ENCODE data around the gene RASAL2.
"Not testable (repeated sequence)": the region's sequence is repeated elsewhere in the genome, so short reads cannot be mapped to it uniquely, and the experiment has no call there.

RASAL2 gene

GRCh38 chr1:178492341-178492740 lies 398.4 kb downstream of the RASAL2 start:
- DNase-seq (ENCODE audit: low read depth in 2 of 2) = no peak

GRCh38 chr1:178493301-178493741 lies 399.4 kb downstream of the RASAL2 start:
- no peak for DNase-seq (ENCODE audit: low read depth in 2 of 2)

DNA sequence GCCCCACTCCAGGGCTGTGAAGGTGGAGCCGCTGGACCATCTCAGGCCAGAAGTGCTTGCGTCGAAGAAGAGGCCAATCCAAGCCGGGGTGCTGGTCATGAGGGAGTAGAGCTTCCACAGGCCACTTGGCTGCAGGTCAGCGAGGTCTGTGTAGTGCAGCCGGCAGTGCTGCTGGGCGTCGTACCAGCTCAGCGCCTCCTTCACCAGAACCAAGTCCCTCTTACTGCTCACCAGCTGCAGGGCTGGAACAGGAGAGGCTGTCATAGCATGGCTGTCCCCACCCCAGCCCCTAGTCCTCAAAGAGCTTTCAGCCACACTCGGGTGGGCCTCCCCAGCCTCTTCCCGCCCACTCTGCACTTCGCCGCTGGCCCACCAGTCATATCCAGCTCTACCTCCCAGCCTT lies 400.7 kb downstream of the RASAL2 start:
- no peak for DNase-seq (ENCODE audit: low read depth in 2 of 2)

DNA sequence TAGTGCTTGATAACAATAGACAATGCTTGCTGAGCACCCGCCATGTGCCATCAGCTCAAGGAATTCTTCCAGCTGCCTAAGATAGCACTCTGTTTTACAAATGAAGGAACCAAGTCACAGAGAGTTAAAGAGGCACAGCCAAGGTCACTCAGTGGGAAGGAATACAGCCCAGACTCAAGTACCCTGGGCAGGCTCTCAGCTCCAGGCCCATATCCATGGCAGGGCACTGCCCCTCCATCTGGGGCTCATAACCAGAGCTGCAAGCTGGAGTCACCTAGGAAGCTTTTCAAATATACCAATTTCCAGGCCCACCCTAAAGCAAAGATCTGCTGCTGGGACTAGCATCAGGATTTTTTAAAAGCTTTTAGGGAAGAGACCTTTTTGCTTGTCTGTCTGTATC lies 401.3 kb downstream of the RASAL2 start:
- DNase-seq (ENCODE audit: low read depth in 2 of 2) = no peak

DNA sequence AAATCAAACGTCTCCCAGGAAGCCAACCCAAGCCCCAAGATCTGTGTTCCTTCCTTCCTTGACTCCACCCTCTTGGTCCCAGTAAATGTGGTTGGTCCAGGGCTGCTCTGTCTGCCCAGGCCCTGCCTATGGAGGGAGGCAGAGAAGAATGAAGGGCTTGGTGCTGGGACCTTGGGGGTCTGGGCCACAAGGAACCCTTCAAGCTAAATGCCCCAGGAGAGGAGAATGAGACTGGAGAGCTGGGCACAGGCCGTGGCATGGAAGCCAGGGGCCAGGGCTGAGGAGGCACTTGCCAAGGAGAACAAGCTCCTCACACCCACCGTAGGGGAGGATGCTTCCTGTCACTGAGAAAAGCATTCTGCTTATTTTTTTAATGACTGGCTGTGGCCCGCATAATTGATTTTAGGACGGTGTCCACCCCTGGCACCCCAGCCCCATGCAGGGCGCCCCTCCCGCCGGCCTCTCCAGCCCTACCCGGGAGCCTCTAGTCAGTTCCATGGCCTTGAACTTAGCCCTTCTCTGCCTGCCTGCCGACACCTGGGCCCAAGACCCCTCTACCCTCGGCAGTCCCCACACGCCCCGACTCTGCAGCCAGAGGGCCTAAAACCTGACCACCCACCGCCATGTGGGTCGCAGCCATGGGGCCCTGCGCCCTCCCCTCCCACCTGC lies 402.0 kb downstream of the RASAL2 start:
- DNase-seq (ENCODE audit: low read depth in 2 of 2) = no peak

DNA sequence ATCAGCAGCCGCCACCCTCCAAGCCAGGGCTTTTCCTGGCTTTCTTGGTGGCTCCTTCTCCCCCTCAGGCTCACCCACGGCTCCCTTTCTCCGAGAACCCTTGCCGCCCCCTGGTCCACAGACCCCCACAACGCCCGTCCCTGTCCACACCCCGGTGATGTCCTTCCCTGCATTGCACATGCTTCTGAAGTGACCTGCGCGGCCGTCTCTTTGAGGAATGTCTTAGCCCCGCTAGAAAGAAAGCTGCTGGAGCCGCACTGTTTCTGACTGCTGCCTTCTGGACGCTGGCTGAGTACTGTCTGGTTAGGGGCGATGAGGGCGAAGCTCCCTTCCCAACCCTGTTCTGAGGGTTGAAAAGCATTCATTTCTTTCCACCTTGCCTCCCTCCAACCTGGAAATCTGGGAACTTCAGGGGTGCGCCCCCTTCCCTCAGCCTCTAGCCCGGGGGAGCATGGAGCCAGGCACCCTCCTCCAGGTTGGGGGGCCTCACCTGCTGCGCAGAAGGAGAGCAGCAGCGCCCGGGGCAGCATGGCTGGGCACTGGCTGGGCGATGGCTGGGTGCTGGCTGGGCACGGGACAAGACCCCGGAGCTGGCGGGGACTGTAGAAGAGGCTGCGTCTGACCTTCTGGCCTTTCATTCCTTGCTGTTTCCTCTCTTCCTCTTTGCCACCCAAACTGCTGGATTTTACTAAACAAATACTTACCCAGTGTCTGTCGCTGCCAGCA lies 402.7 kb downstream of the RASAL2 start, which contains the start of gene CLEC20A:
CLEC20A (minus strand) TSS at position 555 of the 726 bp plus-strand sequence; CDS start at position 530, 25 bp downstream.
- no peak for DNase-seq (ENCODE audit: low read depth in 2 of 2)

DNA sequence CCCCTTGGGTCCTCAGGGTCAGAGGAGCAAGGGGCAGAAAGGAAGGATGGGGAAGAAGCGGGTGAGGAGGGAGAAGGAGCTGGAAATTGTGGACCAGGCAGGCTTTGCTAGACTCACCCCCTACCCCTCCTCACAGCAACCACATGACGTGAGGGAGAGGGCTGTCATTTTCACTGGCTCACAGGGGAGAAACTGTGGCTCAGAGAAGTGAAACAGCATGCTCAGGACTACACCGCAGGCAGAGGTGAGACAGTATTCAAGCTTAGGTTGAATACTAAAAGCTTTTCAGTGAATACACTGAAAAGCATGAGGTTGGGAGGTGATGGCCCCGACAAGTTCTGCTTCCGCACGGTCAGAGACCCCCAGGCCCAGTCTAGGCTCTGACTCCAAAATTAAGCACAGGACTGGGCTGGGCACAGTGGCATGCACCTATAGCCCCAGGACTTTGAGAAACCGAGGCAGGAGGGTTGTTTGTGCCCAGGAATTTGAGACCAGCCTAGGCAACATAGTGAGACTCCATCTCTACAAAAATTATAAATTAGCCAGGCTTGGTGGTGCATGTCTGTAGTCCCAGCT lies 404.1 kb downstream of the RASAL2 start:
- no peak for DNase-seq (ENCODE audit: low read depth in 2 of 2)

DNA sequence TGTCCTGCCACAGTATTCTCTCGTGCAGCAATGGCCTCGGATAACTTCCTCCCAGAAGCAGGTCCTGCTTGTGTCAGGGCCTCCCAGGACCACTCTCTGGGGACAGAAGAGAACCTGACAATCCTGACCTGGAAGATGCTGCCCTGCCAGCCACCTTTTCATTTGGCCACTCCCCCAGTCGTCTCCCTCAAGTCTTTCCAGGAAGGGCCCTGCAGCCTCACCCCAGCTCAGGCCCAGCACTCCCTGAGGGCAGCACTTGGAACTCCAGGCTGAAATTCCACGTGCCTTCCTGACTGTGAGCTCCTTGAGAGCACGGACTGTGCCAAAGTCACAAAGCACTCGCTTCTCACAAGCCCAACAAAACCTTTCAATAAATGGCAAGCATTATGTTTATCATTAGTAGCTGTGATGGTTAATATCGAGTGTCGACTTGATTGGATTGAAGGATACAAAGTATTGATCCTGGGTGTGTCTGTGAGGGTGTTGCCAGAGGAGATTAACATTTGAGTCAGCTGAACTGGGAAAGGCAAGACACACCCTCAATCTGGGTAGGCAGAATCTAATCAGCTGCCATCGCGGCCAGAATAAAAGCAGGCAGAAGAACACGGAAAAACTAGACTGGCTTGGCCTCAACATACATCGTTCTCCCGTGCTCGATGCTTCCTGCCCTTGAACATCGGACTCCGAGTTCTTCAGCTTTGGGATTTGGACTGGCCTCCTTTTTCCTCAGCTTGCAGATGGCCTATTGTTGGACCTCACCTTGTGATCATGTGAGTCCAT lies 405.2 kb downstream of the RASAL2 start:
- no peak for DNase-seq (ENCODE audit: low read depth in 2 of 2)

DNA sequence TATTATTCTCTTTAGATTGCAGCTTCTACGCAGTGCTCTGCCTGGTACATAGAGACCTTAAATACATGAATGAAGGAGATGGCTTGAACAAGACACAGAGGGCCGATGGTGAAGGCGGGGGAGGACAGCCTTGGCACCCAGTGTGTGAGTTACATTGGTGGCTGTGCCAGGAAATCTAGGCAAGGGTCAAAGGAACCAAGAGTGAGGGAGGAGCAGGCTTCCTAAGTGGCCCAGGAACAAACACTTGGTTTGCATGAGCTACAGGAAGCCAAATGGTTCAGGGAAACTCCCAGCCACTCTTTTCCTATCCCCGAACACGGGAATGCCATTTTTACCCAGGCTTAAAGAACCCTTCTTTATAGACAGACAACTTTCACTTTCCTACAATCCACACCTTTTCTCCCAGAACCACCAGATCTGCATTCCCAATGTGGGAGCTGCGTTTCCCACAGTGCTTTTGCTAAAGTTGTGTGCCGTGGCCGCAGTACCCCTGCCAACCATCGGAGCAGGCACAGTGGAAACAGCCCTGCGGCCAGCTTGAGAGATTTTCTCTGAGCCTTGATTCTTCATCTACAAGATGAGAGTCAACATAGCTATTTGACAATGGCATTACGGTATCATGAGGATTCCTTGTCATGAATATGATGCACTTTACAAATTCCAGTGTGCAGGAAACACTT lies 406.3 kb downstream of the RASAL2 start:
- DNase-seq (ENCODE audit: low read depth in 2 of 2) = no peak

- DNase-seq (ENCODE audit: low read depth in 2 of 2) = no peak
These were observed 407.1 kb downstream of the RASAL2 start for GRCh38 chr1:178500936-178501554.

DNA sequence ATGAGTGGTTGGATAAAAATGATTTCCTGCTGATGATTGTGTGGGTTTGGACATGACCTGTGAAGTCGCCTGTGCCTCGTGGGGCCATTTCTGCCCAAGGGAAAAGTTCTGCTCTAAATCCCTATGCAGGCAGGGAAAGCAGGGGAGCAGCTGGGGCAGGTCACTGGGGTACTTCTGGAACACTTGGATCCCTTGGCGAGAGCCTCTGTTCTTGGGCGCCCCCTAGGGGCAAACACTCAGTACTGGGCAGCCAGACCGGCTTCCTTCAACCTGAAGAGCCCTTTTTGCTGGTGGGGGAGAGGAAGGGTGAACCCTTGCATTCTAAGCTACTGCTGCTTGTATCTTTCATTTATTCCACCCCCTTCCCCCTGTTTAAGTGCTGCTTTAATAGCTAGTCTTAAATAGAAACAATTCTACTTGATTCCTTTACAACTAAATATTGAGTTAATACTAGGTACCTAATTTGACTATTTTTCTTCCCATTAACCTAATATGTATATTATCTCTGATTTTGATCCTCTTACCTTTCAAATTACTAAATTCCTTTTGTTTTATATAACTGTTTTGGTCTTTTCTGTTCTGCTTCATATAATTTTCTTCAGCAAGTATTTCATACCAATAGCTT lies 407.9 kb downstream of the RASAL2 start:
- peak; percentile 5 to 15 for DNase-seq (ENCODE audit: low read depth in 2 of 2)

GRCh38 chr1:178502330-178502714 lies 408.4 kb downstream of the RASAL2 start:
- DNase-seq (ENCODE audit: low read depth in 2 of 2) = no peak

DNA sequence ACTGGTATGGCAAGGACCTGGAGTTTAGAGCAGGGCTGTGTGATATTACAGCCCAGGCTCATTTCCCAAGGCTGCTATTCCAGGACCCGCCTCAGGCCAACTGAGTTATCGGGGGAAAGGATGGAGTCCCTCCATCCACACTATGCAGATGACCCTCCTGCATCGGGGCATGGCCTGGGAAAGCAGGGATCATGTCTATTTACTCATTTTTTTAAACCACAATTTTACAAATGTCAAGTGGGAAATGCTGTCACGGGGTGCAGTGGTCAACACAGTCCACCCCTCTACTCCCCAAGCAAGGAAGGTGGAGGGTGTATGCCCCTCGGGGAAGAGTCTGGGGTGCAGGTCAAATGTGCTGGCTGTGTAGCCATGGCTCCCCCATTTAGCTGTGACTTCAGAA lies 409.0 kb downstream of the RASAL2 start:
- DNase-seq (ENCODE audit: low read depth in 2 of 2) = no peak

- DNase-seq (ENCODE audit: low read depth in 2 of 2) = not testable (repeated sequence)
These were observed 409.4 kb downstream of the RASAL2 start for GRCh38 chr1:178503316-178503715.

GRCh38 chr1:178503849-178504248 lies 409.9 kb downstream of the RASAL2 start:
- DNase-seq (ENCODE audit: low read depth in 2 of 2) = no peak

DNA sequence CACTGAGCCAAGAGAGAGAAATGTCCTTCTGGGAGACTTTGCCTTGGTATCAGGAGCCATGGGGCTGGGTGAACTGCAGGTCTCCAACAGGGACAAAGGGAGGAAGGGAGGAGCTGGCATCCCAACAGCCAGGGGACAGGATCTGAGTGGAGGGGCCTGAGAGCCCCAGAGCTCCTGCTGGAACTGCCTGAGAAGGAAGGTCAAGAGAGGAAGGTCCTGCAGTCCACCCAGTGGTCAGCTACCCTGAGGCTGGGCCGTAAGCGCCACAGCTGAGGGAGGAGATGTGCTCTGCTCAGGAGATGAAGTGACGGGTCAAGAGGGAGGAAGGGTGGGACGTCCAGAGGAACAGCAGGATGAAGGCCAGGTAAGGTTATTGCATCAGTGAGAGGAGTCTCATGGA lies 410.4 kb downstream of the RASAL2 start:
- no peak for DNase-seq (ENCODE audit: low read depth in 2 of 2)

- no peak for DNase-seq (ENCODE audit: low read depth in 2 of 2)
These were observed 412.3 kb downstream of the RASAL2 start for GRCh38 chr1:178506177-178506576.

- DNase-seq (ENCODE audit: low read depth in 2 of 2) = no peak
These were observed 412.8 kb downstream of the RASAL2 start for GRCh38 chr1:178506669-178507068.

DNA sequence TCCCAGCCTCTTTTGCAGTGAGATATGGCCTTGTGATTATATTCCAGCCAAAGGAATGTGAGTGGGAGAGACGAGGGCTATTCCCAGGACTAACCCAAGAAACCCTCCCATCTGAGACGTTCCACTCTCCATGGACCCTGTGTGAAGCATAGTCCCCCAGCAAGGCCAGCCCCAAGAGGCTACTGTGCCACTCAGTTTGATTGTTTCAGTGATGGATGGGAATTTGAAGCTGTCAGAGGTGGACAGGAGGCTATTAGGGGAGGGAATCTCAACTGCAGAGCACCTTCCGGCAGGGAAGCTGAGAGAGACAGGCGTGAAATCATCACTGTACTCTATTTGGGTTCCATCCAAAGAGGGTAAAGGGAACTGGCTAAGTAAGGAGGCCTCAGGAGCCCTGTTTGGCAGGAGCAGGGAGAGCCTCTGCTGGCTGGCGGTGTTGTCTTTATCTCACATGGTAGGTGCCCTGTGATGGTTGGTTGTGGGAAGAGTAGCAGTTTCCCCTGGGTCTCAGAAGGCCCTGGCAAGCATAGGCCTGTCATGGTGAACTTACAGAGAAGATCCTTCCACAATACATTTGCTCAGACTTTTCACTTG lies 415.6 kb downstream of the RASAL2 start:
- no peak for DNase-seq (ENCODE audit: low read depth in 2 of 2)

- DNase-seq (ENCODE audit: low read depth in 2 of 2) = no peak
These were observed 416.3 kb downstream of the RASAL2 start for GRCh38 chr1:178510155-178510554.

All from activated CD8-positive, alpha-beta memory T cell treated with anti-CD3 and anti-CD28 coated beads for 4 hours (primary cell).